HCT116 (cell line): ENCODE results near the gene SEC14L3. TPM values are rescaled to one million over a fixed set of nuclear protein-coding genes. Genes with fewer than 3 reads are reported as not detected.

Source experiments
- ATAC-seq: fragments of 200-7000 bp; cut with Tn5 transposase; 2 replicates; pipeline ENCODE4 v1.9.1; 2020; ENCODE audit warnings: mild to moderate bottlenecking, moderate library complexity
- BruUV-seq: library from RNA; stranded (reverse); fragments of 400-500 nt; replicated peaks from 2 replicates; lab custom pipeline; 2021; lab: Mats Ljungman, UMichigan
- CTCF ChIA-PET: fragments of 300-600 bp; sonication (Branson Sonifier 250); formaldehyde crosslinking; loops from one replicate; lab custom pipeline; 2021; ENCODE audit warnings: antibody characterized with exemption; lab: Charles Lee
- POLR2A ChIA-PET: fragments of 300-600, 350-600 bp; sonication (Branson Sonifier 250); formaldehyde crosslinking; loops from one replicate; lab custom pipeline; 2021; ENCODE audit warnings: antibody characterized with exemption; lab: Charles Lee
- RAD21 ChIA-PET, 2 experiments: fragments of 300-600 bp; sonication (Branson Sonifier 250); formaldehyde crosslinking; loops; one replicate each; lab custom pipeline; 2023; ENCODE audit warnings: low total read pairs in 2 of 2; ENCODE audit not compliant: uncharacterized antibody in 2 of 2, unreplicated experiment in 2 of 2, low non-redundant PET in 1 of 2; lab: Charles Lee
- DNase-seq: peaks from one replicate; pipeline ENCODE4 v3.0.0-alpha.2; 2010; ENCODE audit warnings: low read depth, low spot score
- H2AFZ ChIP-seq: fragments of 200-600 bp; shearing (Covaris generic), sonication (generic); 2 replicates; pipeline ENCODE4 v1.6.1; 2017; ENCODE audit warnings: low read depth, mixed run types, mixed read lengths, antibody characterized with exemption, low read length; ENCODE audit not compliant: poor library complexity, severe bottlenecking
- H3K27ac ChIP-seq: 2 replicates; pipeline ENCODE4 v1.5.1; 2012; ENCODE audit warnings: low read depth, low read length
- H3K27me3 ChIP-seq: fragments of 200-600 bp; sonication (generic); 2 replicates; pipeline ENCODE4 v1.6.1; 2016; ENCODE audit warnings: mixed run types, low read length, mixed read lengths; ENCODE audit not compliant: insufficient read depth
- H3K36me3 ChIP-seq, 2 experiments: fragments of 200-500 bp in 1 of 2; fragments of 200-600 bp in 1 of 2; sonication (Bioruptor generic) in 1 of 2; sonication (generic) in 1 of 2; 2 replicates each; pipeline versions ENCODE4 v1.5.1 to v1.6.1; 2014 to 2016; ENCODE audit warnings: low read length in 2 of 2, inconsistent platforms in 1 of 2, mixed read lengths in 1 of 2, mixed run types in 1 of 2; ENCODE audit not compliant: insufficient read depth in 2 of 2, control insufficient read depth in 1 of 2
- H3K4me1 ChIP-seq, 2 experiments: fragments of 200-600 bp in 1 of 2; sonication (generic) in 1 of 2; 2 replicates each; pipeline versions ENCODE4 v1.5.1 to v1.6.1; 2012 to 2017; ENCODE audit warnings: low read length in 2 of 2, inconsistent platforms in 1 of 2, mild to moderate bottlenecking in 1 of 2, mixed read lengths in 1 of 2, mixed run types in 1 of 2, moderate library complexity in 1 of 2; ENCODE audit not compliant: insufficient read depth in 2 of 2, control insufficient read depth in 1 of 2
- H3K4me2 ChIP-seq: fragments of 200-600 bp; sonication (generic); 2 replicates; pipeline ENCODE4 v1.6.1; 2017; ENCODE audit warnings: mixed run types, low read length, mixed read lengths
- H3K4me3 ChIP-seq, 2 experiments: fragments of 200-600 bp in 1 of 2; sonication (generic) in 1 of 2; replicated peaks in 1 of 2; 2 replicates each; pipeline ENCODE4 v1.5.1; 2011 to 2016; ENCODE audit warnings: low read length in 2 of 2, control low read depth in 1 of 2, low read depth in 1 of 2, mild to moderate bottlenecking in 1 of 2, mixed read lengths in 1 of 2, mixed run types in 1 of 2
- H3K79me2 ChIP-seq: fragments of 200-600 bp; sonication (generic); 2 replicates; pipeline ENCODE4 v1.6.1; 2017; ENCODE audit warnings: mild to moderate bottlenecking, mixed run types, low read length, moderate library complexity, mixed read lengths; ENCODE audit not compliant: insufficient read depth
- H3K9ac ChIP-seq: fragments of 200-600 bp; sonication (generic); 2 replicates; pipeline ENCODE4 v1.6.1; 2016; ENCODE audit warnings: low read length, mixed read lengths
- H3K9me2 ChIP-seq: fragments of 200-600 bp; sonication (generic), shearing (Covaris generic); 2 replicates; pipeline ENCODE4 v1.6.1; 2017; ENCODE audit warnings: mixed run types, mild to moderate bottlenecking, moderate library complexity; ENCODE audit not compliant: insufficient read depth
- H3K9me3 ChIP-seq, 2 experiments: fragments of 200-500 bp in 1 of 2; fragments of 200-600 bp in 1 of 2; sonication (Bioruptor generic) in 1 of 2; sonication (generic) in 1 of 2; 2 replicates each; pipeline ENCODE4 v1.6.1; 2014 to 2017; ENCODE audit warnings: low read length in 2 of 2, mixed read lengths in 2 of 2, inconsistent platforms in 1 of 2, low read depth in 1 of 2, mild to moderate bottlenecking in 1 of 2, mixed run types in 1 of 2, moderate library complexity in 1 of 2; ENCODE audit not compliant: control insufficient read depth in 1 of 2, insufficient read depth in 1 of 2
- H4K20me1 ChIP-seq: fragments of 200-600 bp; sonication (generic), shearing (Covaris generic); 2 replicates; pipeline ENCODE4 v1.6.1; 2017; ENCODE audit warnings: mixed run types, mild to moderate bottlenecking, moderate library complexity; ENCODE audit not compliant: insufficient read depth
- ATF3 ChIP-seq: IDR thresholded peaks from 2 replicates; pipeline ENCODE4 v1.6.1; 2012
- CBX3 ChIP-seq: IDR thresholded peaks from 2 replicates; pipeline ENCODE4 v1.6.1; 2012; ENCODE audit warnings: low read depth
- CTCF ChIP-seq, 3 experiments: fragments of 200-600 bp in 1 of 3; sonication (generic) in 1 of 3; IDR thresholded peaks in 2 of 3; conservative IDR thresholded peaks in 1 of 3; 2 replicates each; pipeline ENCODE4 v1.5.1; 2012 to 2017; ENCODE audit warnings: low read depth in 2 of 3, low read length in 2 of 3, antibody characterized with exemption in 1 of 3, borderline replicate concordance in 1 of 3, control low read depth in 1 of 3, mild to moderate bottlenecking in 1 of 3, mixed read lengths in 1 of 3, mixed run types in 1 of 3, moderate library complexity in 1 of 3; ENCODE audit not compliant: insufficient read depth in 1 of 3
- EGR1 ChIP-seq: IDR thresholded peaks from 2 replicates; pipeline ENCODE4 v1.6.1; 2012; ENCODE audit warnings: low read depth
- ELF1 ChIP-seq: IDR thresholded peaks from 2 replicates; pipeline ENCODE4 v1.6.1; 2012; ENCODE audit warnings: low read depth, borderline replicate concordance
- EZH2 ChIP-seq: fragments of 200-600 bp; sonication (generic); IDR thresholded peaks from 2 replicates; pipeline ENCODE4 v1.6.1; 2017; ENCODE audit warnings: antibody characterized with exemption, mixed run types
- EZH2phosphoT487 ChIP-seq: fragments of 200-600 bp; IDR thresholded peaks from 2 replicates; pipeline ENCODE4 v1.6.1; 2018; ENCODE audit warnings: antibody characterized with exemption, borderline replicate concordance
- JUND ChIP-seq: IDR thresholded peaks from 2 replicates; pipeline ENCODE4 v1.6.1; 2012
- MAX ChIP-seq: IDR thresholded peaks from 2 replicates; pipeline ENCODE4 v1.6.1; 2012
- POLR2AphosphoS5 ChIP-seq: IDR thresholded peaks from 2 replicates; pipeline ENCODE4 v1.6.1; 2011; ENCODE audit warnings: mild to moderate bottlenecking, low read depth, low read length, moderate library complexity
- RAD21 ChIP-seq: IDR thresholded peaks from 2 replicates; pipeline ENCODE4 v1.6.1; 2012; ENCODE audit warnings: low read depth, mild to moderate bottlenecking
- SP1 ChIP-seq: IDR thresholded peaks from 2 replicates; pipeline ENCODE4 v1.6.1; 2012; ENCODE audit warnings: low read depth
- ZBTB33 ChIP-seq: IDR thresholded peaks from 2 replicates; pipeline ENCODE4 v1.6.1; 2011; ENCODE audit warnings: mild to moderate bottlenecking, low read length, moderate library complexity; ENCODE audit not compliant: insufficient replicate concordance; ENCODE audit errors: extremely low read depth
- ZFX ChIP-seq: fragments of 450-650 bp; IDR thresholded peaks from 2 replicates; pipeline ENCODE4 v1.6.1; 2017
- ZNF274 ChIP-seq: fragments of 200-500 bp; sonication (Bioruptor generic); IDR thresholded peaks from 2 replicates; pipeline ENCODE4 v1.6.1; 2014; ENCODE audit warnings: mild to moderate bottlenecking, low read depth, low read length, inconsistent platforms
- intact Hi-C: fragments of 100-400 bp; cut with micrococcal nuclease; formaldehyde crosslinking; loops from 2 replicates; pipeline ENCODE4 v1.10.0; 2022
- total RNA-seq: library from RNA; stranded (reverse); gene quantifications from one replicate; pipeline ENCODE4 v1.2.1, GENCODE V29; 2021; ENCODE audit not compliant: unreplicated experiment

SEC14L3 gene
- total RNA-seq, 1 experiment from 2014 or later = not detected

GRCh38 chr22:30481711-30482110 is 9.9 kb upstream of the SEC14L3 start (continued):
- TF ChIP-seq ZBTB33 = no peak

GRCh38 chr22:30479981-30480380 is 8.2 kb upstream of the SEC14L3 start:
- Histone ChIP-seq H2AFZ (no peak overlapping the region), H3K36me3 (no peaks in the 10 kb centered on the region)
- TF ChIP-seq POLR2AphosphoS5 = no peak
- no peak for TF ChIP-seq SP1
- TF ChIP-seq RAD21 = no peak
- no peak for TF ChIP-seq ELF1
- no peak for TF ChIP-seq EZH2phosphoT487
- no peak for TF ChIP-seq EGR1
- TF ChIP-seq ZFX = no peak
- no peak for TF ChIP-seq ZNF274
- TF ChIP-seq JUND = no peak
- TF ChIP-seq ZBTB33 = no peak
- TF ChIP-seq CTCF (IDR thresholded peaks at IDR 0.05 in 2 of 3, conservative IDR thresholded peaks at IDR 0.05 in 1 of 3; ENCODE audit: borderline replicate concordance in 1 of 3, insufficient read depth in 1 of 3, low read depth in 2 of 3, low read length in 2 of 3) = no peak
- TF ChIP-seq ATF3 = no peak
- no peak for TF ChIP-seq MAX
- no peak for TF ChIP-seq EZH2
- TF ChIP-seq CBX3 = no peak
- TF ChIP-seq, all 23 proteins: peak for 0
- ATAC-seq (no peak), DNase-seq (no peak)
- CTCF ChIA-PET = no interaction called here
- H3K9ac ChIP-seq = no peak overlapping the region
- POLR2A ChIA-PET = no interaction called here
- no TSS peak for BruUV-seq
- H3K27me3 ChIP-seq = no peaks in the 10 kb centered on the region
- no peak overlapping the region for H3K27ac ChIP-seq
- H3K4me1 ChIP-seq = no peaks in the 10 kb centered on the region
- H3K9me2 ChIP-seq = no peaks in the 10 kb centered on the region
- H3K4me3 ChIP-seq = no peak overlapping the region
- H4K20me1 ChIP-seq = no peaks in the 10 kb centered on the region
- H3K79me2 ChIP-seq = no peaks in the 10 kb centered on the region
- H3K4me2 ChIP-seq = no peak overlapping the region
- RAD21 ChIA-PET = no interaction called here
- H3K9me3 ChIP-seq = no peaks in the 10 kb centered on the region
- intact Hi-C loops = no loop called here
